Trophoblast cell (in vitro differentiated cells and primary cell): ENCODE measurements around the gene CLDN11.

Experiments used
- DNase-seq, 2 donors: peaks; one replicate each; pipeline ENCODE4 v3.0.0-alpha.2; 2016
- H2AFZ ChIP-seq: 2 replicates; pipeline ENCODE4 v1.6.1; 2013; ENCODE audit warnings: low read length, moderate library complexity, mild to moderate bottlenecking; ENCODE audit not compliant: insufficient read depth, poor library complexity
- H2AK5ac ChIP-seq: 2 replicates; pipeline ENCODE4 v1.6.1; 2013; ENCODE audit warnings: mild to moderate bottlenecking, low read length
- H2BK120ac ChIP-seq: 2 replicates; pipeline ENCODE4 v1.6.1; 2013; ENCODE audit warnings: low read length, mild to moderate bottlenecking, moderate library complexity; ENCODE audit not compliant: insufficient read depth, poor library complexity
- H2BK12ac ChIP-seq: 2 replicates; pipeline ENCODE4 v1.6.1; 2013; ENCODE audit warnings: mild to moderate bottlenecking, low read length, moderate library complexity
- H2BK5ac ChIP-seq: 2 replicates; pipeline ENCODE4 v1.6.1; 2013; ENCODE audit warnings: low read length, low read depth, moderate library complexity, mild to moderate bottlenecking; ENCODE audit not compliant: poor library complexity
- H3K14ac ChIP-seq: 2 replicates; pipeline ENCODE4 v1.6.1; 2013; ENCODE audit warnings: mild to moderate bottlenecking, low read length
- H3K18ac ChIP-seq: 2 replicates; pipeline ENCODE4 v1.6.1; 2013; ENCODE audit warnings: mild to moderate bottlenecking, low read length
- H3K23ac ChIP-seq: 2 replicates; pipeline ENCODE4 v1.6.1; 2013; ENCODE audit warnings: low read length
- H3K27ac ChIP-seq: 2 replicates; pipeline ENCODE4 v1.5.1; 2013; ENCODE audit warnings: low read depth, mild to moderate bottlenecking, inconsistent platforms, low read length, moderate library complexity
- H3K27me3 ChIP-seq: 2 replicates; pipeline ENCODE4 v1.6.1; 2013; ENCODE audit warnings: inconsistent platforms, mild to moderate bottlenecking, low read length, moderate library complexity; ENCODE audit not compliant: insufficient read depth
- H3K36me3 ChIP-seq, 2 experiments: 1 replicate in 1 of 2; 2 replicates in 1 of 2; pipeline ENCODE4 v1.6.1; 2013; ENCODE audit warnings: low read length in 2 of 2, mild to moderate bottlenecking in 2 of 2, moderate library complexity in 1 of 2; ENCODE audit not compliant: insufficient read depth in 2 of 2, control insufficient read depth in 1 of 2
- H3K4ac ChIP-seq: 2 replicates; pipeline ENCODE4 v1.6.1; 2013; ENCODE audit warnings: low read depth, mild to moderate bottlenecking, low read length, moderate library complexity
- H3K4me1 ChIP-seq, 2 experiments: 1 replicate in 1 of 2; 2 replicates in 1 of 2; pipeline ENCODE4 v1.6.1; 2013; ENCODE audit warnings: low read length in 2 of 2, mild to moderate bottlenecking in 2 of 2, moderate library complexity in 1 of 2; ENCODE audit not compliant: insufficient read depth in 2 of 2, control insufficient read depth in 1 of 2
- H3K4me2 ChIP-seq: 2 replicates; pipeline ENCODE4 v1.6.1; 2013; ENCODE audit warnings: inconsistent platforms, mild to moderate bottlenecking, low read length, moderate library complexity
- H3K4me3 ChIP-seq: 2 replicates; pipeline ENCODE4 v1.5.1; 2013; ENCODE audit warnings: mild to moderate bottlenecking, low read depth, low read length, inconsistent platforms
- H3K79me1 ChIP-seq: one replicate; pipeline ENCODE4 v1.6.1; 2013; ENCODE audit warnings: low read length
- H3K79me2 ChIP-seq: 2 replicates; pipeline ENCODE4 v1.6.1; 2013; ENCODE audit warnings: low read length, mild to moderate bottlenecking; ENCODE audit not compliant: control insufficient read depth, insufficient read depth, poor library complexity
- H3K9ac ChIP-seq: 2 replicates; pipeline ENCODE4 v1.6.1; 2013; ENCODE audit warnings: mild to moderate bottlenecking, low read length
- H3K9me3 ChIP-seq: 2 replicates; pipeline ENCODE4 v1.6.1; 2013; ENCODE audit warnings: low read depth, mild to moderate bottlenecking, control low read depth, inconsistent platforms, low read length; ENCODE audit not compliant: insufficient read depth
- H4K12ac ChIP-seq: 2 replicates; pipeline ENCODE4 v1.6.1; 2013; ENCODE audit warnings: low read depth, mild to moderate bottlenecking, low read length, moderate library complexity
- H4K8ac ChIP-seq: 2 replicates; pipeline ENCODE4 v1.6.1; 2013; ENCODE audit warnings: low read depth, mild to moderate bottlenecking, low read length, moderate library complexity
- H4K91ac ChIP-seq: one replicate; pipeline ENCODE4 v1.6.1; 2013; ENCODE audit warnings: low read depth, mild to moderate bottlenecking, low read length, moderate library complexity
- WGBS: extraction: QIAGEN DNeasy Blood & Tissue Kit; methylation state at CpG from one replicate; pipeline ENCODE4 v1.1.7; 2013; ENCODE audit warnings: missing lambda C conversion rate; ENCODE audit not compliant: insufficient read length, insufficient coverage; ENCODE audit errors: extremely low coverage; 5-methylcytosine and 5-hydroxymethylcytosine counted together

CLDN11 gene

GRCh38 chr3:170426240-170426797 is 7.7 kb downstream of the CLDN11 start:
- Histone ChIP-seq H2BK12ac (no peak overlapping the region), H4K91ac (no peak overlapping the region), H3K9ac (no peak overlapping the region), H3K9me3 (no peaks in the 10 kb centered on the region), H3K79me1 (no peaks in the 10 kb centered on the region), H3K18ac (no peak overlapping the region), H3K27me3 (no peaks in the 10 kb centered on the region), H2AK5ac (no peak overlapping the region), H3K4ac (no peak overlapping the region), H3K4me2 (no peak overlapping the region), H3K14ac (no peak overlapping the region), H2BK5ac (no peak overlapping the region), H3K27ac (no peak overlapping the region), H4K8ac (no peak overlapping the region), H3K79me2 (no peaks in the 10 kb centered on the region), H4K12ac (no peak overlapping the region), H3K4me1 (no peaks in the 10 kb centered on the region), H3K23ac (no peak overlapping the region), H3K36me3 (no peaks in the 10 kb centered on the region), H2BK120ac (no peak overlapping the region), H3K4me3 (no peak overlapping the region), H2AFZ (no peak overlapping the region)
- no peak for DNase-seq
- WGBS, result no CpG with 5 or more reads among the region's 2 CpGs

DNA sequence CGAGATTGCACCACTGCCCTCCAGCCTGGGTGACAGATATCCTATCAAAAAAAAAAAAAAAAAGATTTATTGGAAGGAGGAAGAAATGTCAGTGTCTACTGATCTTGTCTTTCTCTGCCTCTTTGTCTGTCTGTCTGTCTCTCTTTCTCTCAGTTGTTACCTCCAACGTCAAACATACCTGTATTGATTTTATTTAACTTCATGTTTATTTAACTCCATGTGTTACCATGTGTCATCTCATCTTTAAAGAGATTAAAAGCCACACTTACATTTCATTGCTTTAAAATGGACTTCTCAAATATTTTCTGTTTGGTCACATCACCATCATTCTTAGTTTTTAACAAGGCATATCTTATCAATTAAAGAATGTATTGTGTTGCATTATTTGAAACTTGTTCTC is 9.4 kb downstream of the CLDN11 start:
- no peak overlapping the region for H3K4me2 ChIP-seq
- H4K12ac ChIP-seq, result no peak overlapping the region
- H3K4me3 ChIP-seq, result no peak overlapping the region
- H3K36me3 ChIP-seq, result no peaks in the 10 kb centered on the region
- no peaks in the 10 kb centered on the region for H3K79me2 ChIP-seq
- H3K18ac ChIP-seq, result no peak overlapping the region
- H4K91ac ChIP-seq, result no peak overlapping the region
- DNase-seq, result no peak
- no peaks in the 10 kb centered on the region for H3K27me3 ChIP-seq
- H3K79me1 ChIP-seq, result no peaks in the 10 kb centered on the region
- H3K23ac ChIP-seq, result no peak overlapping the region
- H3K4me1 ChIP-seq, result no peaks in the 10 kb centered on the region
- H2BK12ac ChIP-seq, result no peak overlapping the region
- no peak overlapping the region for H2BK5ac ChIP-seq
- no peak overlapping the region for H2BK120ac ChIP-seq
- H3K4ac ChIP-seq, result no peak overlapping the region
- no peak overlapping the region for H3K27ac ChIP-seq
- no peak overlapping the region for H3K9ac ChIP-seq
- no peak overlapping the region for H4K8ac ChIP-seq
- WGBS, result no CpG with 5 or more reads among the region's 2 CpGs
- H3K14ac ChIP-seq, result no peak overlapping the region
- no peaks in the 10 kb centered on the region for H3K9me3 ChIP-seq
- no peak overlapping the region for H2AK5ac ChIP-seq
- H2AFZ ChIP-seq, result no peak overlapping the region

DNA sequence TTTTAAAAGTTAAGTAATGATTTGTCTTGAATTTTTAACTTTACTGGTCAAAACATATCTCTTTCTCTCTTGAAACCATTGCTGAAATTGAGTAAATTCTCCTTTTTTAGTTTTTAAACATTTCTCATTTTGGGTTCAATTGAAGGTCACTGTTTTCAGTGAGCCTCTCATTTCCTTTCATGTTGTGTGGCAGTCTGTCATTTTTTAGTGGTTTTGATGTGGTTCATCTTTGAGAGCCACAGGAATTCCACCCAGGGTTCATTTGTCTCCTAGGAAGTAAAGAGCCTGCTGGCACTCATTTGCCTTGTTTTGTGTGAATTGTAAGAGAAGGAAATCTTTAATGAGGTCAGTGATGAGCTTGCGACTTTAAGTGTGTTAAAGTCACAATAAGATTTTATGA is 10.4 kb downstream of the CLDN11 start:
- Histone ChIP-seq H2BK12ac (no peak overlapping the region), H4K8ac (no peak overlapping the region), H3K23ac (no peak overlapping the region), H3K27ac (no peak overlapping the region), H3K36me3 (no peaks in the 10 kb centered on the region), H2BK5ac (no peak overlapping the region), H3K79me2 (no peaks in the 10 kb centered on the region), H3K27me3 (no peaks in the 10 kb centered on the region), H3K9me3 (no peaks in the 10 kb centered on the region), H3K18ac (no peak overlapping the region), H3K79me1 (no peaks in the 10 kb centered on the region), H3K4me2 (no peak overlapping the region), H4K91ac (no peak overlapping the region), H3K14ac (no peak overlapping the region), H2AFZ (no peak overlapping the region), H4K12ac (no peak overlapping the region), H3K4me3 (no peak overlapping the region), H3K4me1 (no peaks in the 10 kb centered on the region), H2BK120ac (no peak overlapping the region), H3K9ac (no peak overlapping the region), H3K4ac (no peak overlapping the region), H2AK5ac (no peak overlapping the region)
- no peak for DNase-seq
- no CpG with 5 or more reads among the region's 1 CpG for WGBS

DNA sequence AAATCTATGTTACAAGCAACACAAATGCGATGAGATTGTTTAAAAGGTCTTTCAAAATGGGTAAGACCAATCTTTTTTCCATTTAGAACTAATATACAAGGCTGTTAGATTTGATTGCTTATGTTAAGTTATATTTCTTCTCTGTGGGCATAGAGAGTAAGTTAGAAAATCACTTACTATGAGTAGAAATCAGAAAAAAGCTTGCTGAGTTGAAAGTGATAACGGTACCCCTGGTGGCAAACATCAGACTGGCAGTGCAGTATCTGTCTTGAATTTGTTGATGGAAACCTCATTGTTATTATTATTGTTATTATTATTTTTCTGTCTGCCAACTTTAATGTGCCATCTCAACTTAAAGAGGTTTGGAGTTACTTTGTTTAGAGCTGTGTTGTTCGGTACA is 12.4 kb downstream of the CLDN11 start:
- no peak overlapping the region for H3K14ac ChIP-seq

More for the DNA sequence above, 12.4 kb downstream of the CLDN11 start:
- no peaks in the 10 kb centered on the region for H3K4me1 ChIP-seq
- H4K8ac ChIP-seq, result no peak overlapping the region
- H3K27me3 ChIP-seq, result no peaks in the 10 kb centered on the region
- H3K9ac ChIP-seq, result no peak overlapping the region
- no peak overlapping the region for H3K4me3 ChIP-seq
- H3K9me3 ChIP-seq, result no peaks in the 10 kb centered on the region
- H3K79me1 ChIP-seq, result no peaks in the 10 kb centered on the region
- H2AFZ ChIP-seq, result no peak overlapping the region
- no peak overlapping the region for H2BK120ac ChIP-seq
- H3K79me2 ChIP-seq, result no peaks in the 10 kb centered on the region
- H3K36me3 ChIP-seq, result no peaks in the 10 kb centered on the region
- no peak overlapping the region for H3K4me2 ChIP-seq
- H3K27ac ChIP-seq, result no peak overlapping the region
- no peak overlapping the region for H2BK12ac ChIP-seq
- H3K23ac ChIP-seq, result no peak overlapping the region
- H2AK5ac ChIP-seq, result no peak overlapping the region
- no peak overlapping the region for H4K91ac ChIP-seq
- H3K18ac ChIP-seq, result no peak overlapping the region
- no peak overlapping the region for H2BK5ac ChIP-seq
- H4K12ac ChIP-seq, result no peak overlapping the region
- H3K4ac ChIP-seq, result no peak overlapping the region
- WGBS, result no CpG with 5 or more reads among the region's 3 CpGs
- DNase-seq, result no peak
